ENCODE data around the gene AURKA.

DNA sequence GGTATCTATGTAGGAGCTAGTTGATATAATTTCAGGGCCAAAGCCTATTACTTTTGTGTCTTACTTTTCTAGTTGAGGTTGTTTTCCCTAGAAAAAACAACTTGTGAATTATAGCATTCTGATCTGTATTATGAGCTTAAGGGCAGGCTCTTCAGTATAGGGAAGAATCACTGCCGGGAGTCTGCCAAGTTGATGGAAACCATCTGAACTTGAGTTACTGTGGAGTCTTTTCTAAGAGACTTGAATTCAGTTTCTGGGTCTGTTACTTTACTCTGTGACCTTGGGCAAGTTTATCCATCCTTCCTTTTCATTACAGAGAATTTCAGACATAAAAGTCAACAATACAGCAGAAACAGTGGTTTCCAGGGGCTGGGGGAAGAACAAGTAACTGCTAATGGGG lies 17.9 kb upstream of the AURKA start:
- TF ChIP-seq, protein P1, sequence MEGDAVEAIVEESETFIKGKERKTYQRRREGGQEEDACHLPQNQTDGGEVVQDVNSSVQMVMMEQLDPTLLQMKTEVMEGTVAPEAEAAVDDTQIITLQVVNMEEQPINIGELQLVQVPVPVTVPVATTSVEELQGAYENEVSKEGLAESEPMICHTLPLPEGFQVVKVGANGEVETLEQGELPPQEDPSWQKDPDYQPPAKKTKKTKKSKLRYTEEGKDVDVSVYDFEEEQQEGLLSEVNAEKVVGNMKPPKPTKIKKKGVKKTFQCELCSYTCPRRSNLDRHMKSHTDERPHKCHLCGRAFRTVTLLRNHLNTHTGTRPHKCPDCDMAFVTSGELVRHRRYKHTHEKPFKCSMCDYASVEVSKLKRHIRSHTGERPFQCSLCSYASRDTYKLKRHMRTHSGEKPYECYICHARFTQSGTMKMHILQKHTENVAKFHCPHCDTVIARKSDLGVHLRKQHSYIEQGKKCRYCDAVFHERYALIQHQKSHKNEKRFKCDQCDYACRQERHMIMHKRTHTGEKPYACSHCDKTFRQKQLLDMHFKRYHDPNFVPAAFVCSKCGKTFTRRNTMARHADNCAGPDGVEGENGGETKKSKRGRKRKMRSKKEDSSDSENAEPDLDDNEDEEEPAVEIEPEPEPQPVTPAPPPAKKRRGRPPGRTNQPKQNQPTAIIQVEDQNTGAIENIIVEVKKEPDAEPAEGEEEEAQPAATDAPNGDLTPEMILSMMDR (optimal IDR thresholded peaks at IDR 0.05 in 1 of 3, IDR thresholded peaks at IDR 0.05 in 1 of 3, conservative IDR thresholded peaks at IDR 0.05 in 1 of 3; ENCODE audit: extremely low read depth in 1 of 3, insufficient read depth in 2 of 3, low read length in 3 of 3) = no peak
- no peak for TF ChIP-seq EZH2 (IDR thresholded peaks at IDR 0.05; ENCODE audit: low read length)
